Measurements from ENCODE around the gene CPB1. TPM values are rescaled to one million over a fixed set of nuclear protein-coding genes. Genes with fewer than 3 reads are reported as not detected.

The CPB1 gene
- polyA plus RNA-seq, 6 donors from 2014 or later: not detected

Other genes with a start within 250 kb of the CPB1 start
- gene AGTR1, start 129.9 kb upstream of the CPB1 start, polyA plus RNA-seq (ENCODE audit: low read depth in 6 of 6): not detected
- gene CPA3, start 37.5 kb downstream of the CPB1 start, polyA plus RNA-seq (ENCODE audit: low read depth in 6 of 6): under 1 TPM in 2 of 6 donors, not detected in 4; 0.28 to 0.31 TPM
- gene GYG1, start 163.7 kb downstream of the CPB1 start, polyA plus RNA-seq (ENCODE audit: low read depth in 6 of 6): 10 to 100 TPM in 5 of 6 donors, 1 to 10 TPM in 1; 8.3 to 23.0 (median 20.2) TPM

Data from naive B cell (primary cell).